Urinary bladder (tissue), 4 donors: Measurements from ENCODE around the gene LDLRAD4. TPM values are rescaled to one million over a fixed set of nuclear protein-coding genes. Genes with fewer than 3 reads are reported as not detected.

Experiments used
- DNase-seq: peaks from one replicate; pipeline ENCODE4 v3.0.0-alpha.2; 2015; ENCODE audit errors: extremely low spot score
- H3K27ac ChIP-seq: one replicate; pipeline ENCODE4 v1.5.1; 2013; ENCODE audit warnings: low read depth, mild to moderate bottlenecking, moderate library complexity
- H3K36me3 ChIP-seq: one replicate; pipeline ENCODE4 v1.6.1; 2013; ENCODE audit warnings: mild to moderate bottlenecking, moderate library complexity; ENCODE audit not compliant: insufficient read depth
- H3K4me1 ChIP-seq: one replicate; pipeline ENCODE4 v1.6.1; 2013; ENCODE audit warnings: mild to moderate bottlenecking, moderate library complexity; ENCODE audit not compliant: insufficient read depth
- H3K4me3 ChIP-seq: one replicate; pipeline ENCODE4 v1.5.1; 2013; ENCODE audit warnings: low read depth, low read length
- WGBS: extraction: QIAGEN DNeasy Blood & Tissue Kit; methylation state at CpG from one replicate; pipeline ENCODE4 v1.1.7; 2013; 5-methylcytosine and 5-hydroxymethylcytosine counted together
- polyA plus RNA-seq: library from polyadenylated mRNA; stranded (reverse); fragments of 200-250 nt; gene quantifications from one replicate; pipeline ENCODE4 v1.2.3, GENCODE V29; 2013
- total RNA-seq: library from RNA; depleted of rRNA; stranded (reverse); fragments of >200 nt; gene quantifications from one replicate; pipeline ENCODE4 v1.2.3, GENCODE V29; 2014
- donor health status: healthy with polysubstance abuse.
- donor health status: healthy.

Gene LDLRAD4
- total and polyA plus RNA-seq, 2 donors, result 13.8 to 52.3 TPM

DNA sequence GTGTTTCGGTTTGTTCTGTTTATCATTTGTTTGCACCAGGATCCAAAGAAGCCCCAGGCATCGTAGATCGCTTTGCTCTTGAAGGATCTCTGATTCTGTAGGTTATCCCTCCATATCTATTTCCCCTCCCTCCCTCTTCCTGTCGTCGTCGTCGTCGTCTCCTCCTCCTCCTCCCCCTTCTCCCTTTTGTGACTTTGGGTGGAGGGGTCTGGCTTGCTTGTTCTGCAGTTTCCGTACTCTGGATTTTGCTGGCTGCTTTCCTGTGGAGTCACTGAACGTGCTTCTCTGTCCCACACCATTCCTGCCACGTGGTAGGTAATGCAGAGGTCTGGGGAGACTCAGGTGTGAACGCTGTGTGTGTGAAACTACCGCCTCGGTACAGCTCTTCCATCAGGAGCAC lies 225.0 kb downstream of the LDLRAD4 start:
- Histone ChIP-seq H3K27ac (no peak overlapping the region), H3K4me3 (no peak overlapping the region), H3K4me1 (no peaks in the 10 kb centered on the region), H3K36me3 (no peaks in the 10 kb centered on the region)
- no peak for DNase-seq
- 62% methylated on average over 14 of the region's 14 CpGs for WGBS

DNA sequence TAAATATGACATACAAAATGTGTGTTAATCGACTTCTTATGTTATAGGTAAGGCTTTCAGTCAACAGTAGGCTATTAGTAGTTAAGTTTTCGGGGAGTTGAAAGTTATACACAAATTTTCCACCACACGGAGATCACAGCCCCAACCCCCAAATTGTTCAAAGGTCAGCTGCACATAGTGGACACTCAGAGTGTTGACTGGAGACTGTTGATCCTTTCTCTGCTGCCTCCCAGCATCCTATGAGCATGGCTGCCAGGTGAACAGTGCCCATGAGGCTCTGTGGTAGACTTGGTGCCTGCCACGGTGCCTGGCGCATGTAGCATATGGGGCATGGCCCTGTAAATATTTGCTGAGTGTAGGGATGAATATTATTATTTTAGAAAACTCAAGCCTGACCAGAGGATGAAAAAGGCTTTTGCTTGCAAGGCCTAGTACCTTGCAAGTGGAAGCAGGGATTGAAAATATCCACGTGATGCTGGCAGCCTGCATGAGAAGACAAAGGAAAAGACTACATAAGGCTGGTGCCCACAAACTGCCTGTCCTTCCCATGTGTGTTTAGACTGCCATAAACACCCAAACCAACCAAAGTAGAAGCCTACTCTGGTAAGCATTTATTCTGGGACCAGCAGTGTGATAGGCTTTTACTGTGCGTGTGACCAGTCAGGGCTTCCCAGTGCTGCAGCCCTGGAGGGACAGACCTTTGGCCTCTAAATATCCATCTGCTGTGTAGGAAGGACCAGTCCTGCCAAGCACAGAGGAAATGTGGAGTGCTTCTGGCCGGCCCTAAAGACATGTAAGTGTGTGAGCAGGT lies 226.1 kb downstream of the LDLRAD4 start:
- Histone ChIP-seq H3K4me3 (no peak overlapping the region), H3K4me1 (no peaks in the 10 kb centered on the region), H3K36me3 (no peaks in the 10 kb centered on the region), H3K27ac (no peak overlapping the region)
- 90% methylated on average over 8 of the region's 8 CpGs for WGBS
- DNase-seq, result no peak

GRCh38 chr18:13445241-13445897 lies 226.8 kb downstream of the LDLRAD4 start:
- DNase-seq, result no peak
- WGBS, result 81% methylated on average over 6 of the region's 6 CpGs
- no peak overlapping the region for H3K27ac ChIP-seq

GRCh38 chr18:13446024-13446423 lies 227.5 kb downstream of the LDLRAD4 start:
- Histone ChIP-seq H3K4me3 (no peak overlapping the region), H3K36me3 (no peaks in the 10 kb centered on the region), H3K27ac (no peak overlapping the region), H3K4me1 (no peaks in the 10 kb centered on the region)
- WGBS, result 91% methylated on average over 6 of the region's 6 CpGs
- no peak for DNase-seq

More at GRCh38 chr18:13445241-13445897, 226.8 kb downstream of the LDLRAD4 start:
- no peaks in the 10 kb centered on the region for H3K36me3 ChIP-seq
- H3K4me3 ChIP-seq, result no peak overlapping the region
- H3K4me1 ChIP-seq, result no peaks in the 10 kb centered on the region

DNA sequence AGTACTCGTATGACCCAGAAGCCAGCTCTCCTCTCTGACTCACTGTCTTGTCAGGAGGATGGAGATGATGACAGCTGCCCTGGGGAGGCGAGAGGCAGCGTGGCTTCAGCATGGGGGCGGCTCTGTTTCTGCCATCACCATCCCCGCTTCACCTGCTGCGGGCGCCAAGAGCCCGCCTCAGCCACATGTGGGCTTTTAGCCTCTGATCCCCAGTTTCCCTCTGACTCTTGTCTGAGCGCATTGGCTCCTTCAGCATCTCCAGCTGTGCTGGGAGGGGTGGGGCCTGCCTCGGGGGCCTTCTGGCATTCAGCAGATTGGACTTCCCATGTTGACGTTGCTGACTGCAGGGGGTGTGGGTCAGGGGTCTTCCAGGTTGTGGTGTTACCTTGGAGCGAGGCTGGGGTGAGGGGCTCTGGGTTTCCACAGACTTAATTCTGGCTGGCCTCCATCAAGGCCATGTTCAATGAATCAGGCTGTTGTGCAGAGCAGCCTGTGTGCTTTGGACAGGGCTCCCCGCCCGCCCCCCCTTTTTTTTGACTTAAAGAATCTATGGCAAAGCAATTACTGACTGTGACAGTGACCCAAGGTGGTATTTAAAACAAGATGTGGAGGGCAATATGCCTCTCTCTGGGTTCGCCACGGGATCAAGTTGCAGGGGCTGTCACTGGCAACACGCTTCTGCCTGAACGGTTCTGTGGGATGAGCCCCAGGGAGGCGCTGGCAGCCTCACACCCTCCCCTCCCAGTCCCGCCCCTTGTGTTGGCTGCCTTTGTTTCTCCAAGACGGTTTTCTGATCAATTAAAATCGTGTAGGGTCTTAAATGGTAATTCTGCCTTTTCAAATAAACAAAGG lies 228.3 kb downstream of the LDLRAD4 start:
- DNase-seq, result no peak
- Histone ChIP-seq H3K4me3 (no peak overlapping the region), H3K36me3 (no peaks in the 10 kb centered on the region), H3K4me1 (no peaks in the 10 kb centered on the region), H3K27ac (no peak overlapping the region)
- WGBS, result 59% methylated on average over 22 of the region's 22 CpGs

DNA sequence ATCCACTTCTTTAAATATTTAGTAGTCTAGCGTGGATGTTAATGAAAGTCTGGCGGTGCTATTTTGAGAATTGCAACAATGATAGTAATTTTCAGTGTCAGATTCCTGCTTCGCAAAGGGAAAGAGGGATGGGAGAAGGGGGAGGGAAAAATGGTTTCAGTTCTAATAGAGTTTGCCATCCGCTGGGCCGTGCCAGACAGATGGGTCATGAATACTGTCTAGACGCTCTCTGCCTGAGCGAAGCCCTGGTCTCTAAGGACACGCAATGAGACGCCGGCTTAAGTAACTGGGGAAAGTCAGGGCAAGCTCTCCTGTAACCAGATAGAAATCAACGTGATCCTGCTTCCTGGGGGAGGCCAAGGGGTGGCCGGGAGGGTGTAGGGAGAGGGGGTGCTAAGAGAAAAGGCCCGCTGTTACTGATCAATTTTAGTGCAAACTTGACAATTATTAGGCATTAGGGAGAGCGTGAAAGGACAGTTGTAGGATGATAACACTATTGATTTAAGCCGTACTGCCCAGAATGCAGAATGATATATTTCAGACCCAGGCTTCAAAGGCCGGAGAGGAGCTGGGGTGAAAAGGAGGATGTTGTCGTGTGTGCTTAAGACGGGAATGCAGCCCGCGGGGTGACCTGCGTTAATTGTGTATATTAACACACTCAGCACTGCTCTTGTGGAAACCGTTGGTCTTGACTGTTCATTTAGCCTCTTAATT lies 229.2 kb downstream of the LDLRAD4 start:
- no peak overlapping the region for H3K27ac ChIP-seq

GRCh38 chr18:13448335-13448795 lies 229.8 kb downstream of the LDLRAD4 start:
- Histone ChIP-seq H3K4me1 (no peaks in the 10 kb centered on the region), H3K36me3 (no peaks in the 10 kb centered on the region), H3K27ac (no peak overlapping the region), H3K4me3 (no peak overlapping the region)
- WGBS, result 90% methylated on average over 19 of the region's 19 CpGs
- no peak for DNase-seq

More for the DNA sequence above, 229.2 kb downstream of the LDLRAD4 start:
- H3K4me1 ChIP-seq, result no peaks in the 10 kb centered on the region
- DNase-seq, result peak; percentile 51
- 48% methylated on average over 22 of the region's 22 CpGs for WGBS
- no peaks in the 10 kb centered on the region for H3K36me3 ChIP-seq
- H3K4me3 ChIP-seq, result no peak overlapping the region

DNA sequence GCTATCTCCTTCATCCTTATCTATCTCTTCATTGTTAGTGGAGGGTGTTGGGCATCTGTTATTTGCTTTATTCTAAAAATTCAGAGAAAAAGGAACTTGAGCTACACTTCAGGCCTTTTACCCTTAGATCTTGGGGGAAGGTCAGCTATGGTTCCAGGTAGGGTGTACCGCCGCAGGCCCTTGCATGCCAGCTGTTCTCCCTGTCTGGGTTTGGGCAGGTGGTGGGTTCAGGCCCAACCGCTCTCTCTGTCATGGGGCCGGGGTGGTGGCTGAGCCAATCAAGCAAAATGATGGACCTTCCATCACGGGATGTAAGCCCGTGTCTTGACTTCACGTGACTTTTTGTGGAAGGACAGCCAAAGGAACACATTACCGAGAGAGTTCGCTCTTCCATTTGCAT lies 231.1 kb downstream of the LDLRAD4 start:
- WGBS, result 98% methylated on average over 9 of the region's 9 CpGs
- no peak overlapping the region for H3K4me3 ChIP-seq
- DNase-seq, result no peak
- H3K4me1 ChIP-seq, result no peaks in the 10 kb centered on the region
- H3K27ac ChIP-seq, result no peak overlapping the region
- H3K36me3 ChIP-seq, result no peaks in the 10 kb centered on the region

GRCh38 chr18:13450289-13451212 lies 232.0 kb downstream of the LDLRAD4 start:
- Histone ChIP-seq H3K27ac (no peak overlapping the region), H3K36me3 (no peaks in the 10 kb centered on the region), H3K4me3 (no peak overlapping the region), H3K4me1 (no peaks in the 10 kb centered on the region)
- WGBS, result 86% methylated on average over 10 of the region's 10 CpGs
- DNase-seq, result no peak

- H3K27ac ChIP-seq, result no peak overlapping the region
- H3K4me3 ChIP-seq, result no peak overlapping the region
- no peaks in the 10 kb centered on the region for H3K4me1 ChIP-seq
- no peaks in the 10 kb centered on the region for H3K36me3 ChIP-seq
- WGBS, result 96% methylated on average over 3 of the region's 3 CpGs
- no peak for DNase-seq
These were observed 232.6 kb downstream of the LDLRAD4 start for GRCh38 chr18:13451213-13451540.

- Histone ChIP-seq H3K27ac (no peak overlapping the region), H3K4me1 (no peaks in the 10 kb centered on the region)
- 80% methylated on average over 14 of the region's 14 CpGs for whole genome bisulfite sequencing
These were observed 233.3 kb downstream of the LDLRAD4 start for GRCh38 chr18:13451661-13452387.

DNA sequence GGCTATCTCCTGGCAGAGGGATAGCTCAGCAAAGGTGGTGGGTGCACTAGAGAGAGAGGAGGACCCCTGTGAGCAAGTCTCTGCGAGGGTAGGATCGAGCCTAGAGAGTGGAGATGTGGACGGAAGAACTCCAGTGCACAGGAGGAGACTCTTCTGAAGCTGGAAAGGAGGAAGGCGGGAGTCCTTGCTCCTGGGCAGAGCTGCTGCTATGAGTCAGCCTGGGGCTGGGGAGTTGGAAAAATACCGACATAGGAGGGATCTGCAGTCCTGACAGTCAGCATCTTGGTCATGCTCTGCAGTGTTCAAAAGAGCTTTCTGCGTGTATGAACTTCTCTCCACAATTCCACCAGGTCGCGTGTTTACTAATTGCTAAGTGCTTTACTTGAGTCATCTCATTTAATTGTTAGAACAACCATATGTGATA lies 233.8 kb downstream of the LDLRAD4 start:
- H3K36me3 ChIP-seq, result no peaks in the 10 kb centered on the region
- no peak for DNase-seq
- H3K4me3 ChIP-seq, result no peak overlapping the region
- H3K4me1 ChIP-seq, result no peaks in the 10 kb centered on the region
- WGBS, result 48% methylated on average over 8 of the region's 8 CpGs
- no peak overlapping the region for H3K27ac ChIP-seq

More at GRCh38 chr18:13451661-13452387, 233.3 kb downstream of the LDLRAD4 start:
- Histone ChIP-seq H3K4me3 (no peak overlapping the region), H3K36me3 (no peaks in the 10 kb centered on the region)
- DNase-seq, result no peak
